Parathyroid adenoma (tissue), 2 donors: Measurements from ENCODE around the gene NFIB.

ENCODE experiments used
- H2AFZ ChIP-seq: fragments of 300-600 bp; sonication (generic); one replicate; pipeline ENCODE4 v1.7.0; 2017; ENCODE audit warnings: antibody characterized with exemption, mild to moderate bottlenecking
- H3K27ac ChIP-seq: fragments of 300-600 bp; sonication (generic); one replicate; pipeline ENCODE4 v1.7.0; 2017
- H3K27me3 ChIP-seq: fragments of 300-600 bp; sonication (generic); one replicate; pipeline ENCODE4 v1.7.0; 2017; ENCODE audit warnings: low read length; ENCODE audit not compliant: control insufficient read depth, insufficient read depth
- H3K36me3 ChIP-seq: fragments of 300-600 bp; sonication (generic); one replicate; pipeline ENCODE4 v1.7.0; 2017; ENCODE audit warnings: low read length; ENCODE audit not compliant: control insufficient read depth, insufficient read depth
- H3K4me1 ChIP-seq: fragments of 300-600 bp; sonication (generic); one replicate; pipeline ENCODE4 v1.7.0; 2017; ENCODE audit warnings: control low read depth
- H3K4me2 ChIP-seq: fragments of 300-600 bp; sonication (generic); one replicate; pipeline ENCODE4 v1.7.0; 2017; ENCODE audit warnings: low read length
- H3K4me3 ChIP-seq: fragments of 300-600 bp; sonication (generic); one replicate; pipeline ENCODE4 v1.7.0; 2017; ENCODE audit warnings: low read depth, low read length
- H3K79me2 ChIP-seq: fragments of 300-600 bp; sonication (generic); one replicate; pipeline ENCODE4 v1.7.0; 2017; ENCODE audit warnings: control low read depth
- H3K9ac ChIP-seq: fragments of 300-600 bp; sonication (generic); one replicate; pipeline ENCODE4 v1.7.0; 2017; ENCODE audit warnings: mild to moderate bottlenecking
- H3K9me3 ChIP-seq: fragments of 300-600 bp; sonication (generic); one replicate; pipeline ENCODE4 v1.7.0; 2017; ENCODE audit warnings: low read length; ENCODE audit not compliant: control insufficient read depth
- CTCF ChIP-seq: fragments of 300-600 bp; sonication (generic); IDR thresholded peaks from one replicate; pipeline ENCODE4 v1.7.0; 2017; ENCODE audit warnings: antibody characterized with exemption, mild to moderate bottlenecking
- donor health status: primary hyperparathyroidism.

The NFIB gene

GRCh38 chr9:14066032-14066431 lies 247.9 kb downstream of the NFIB start:
- Histone ChIP-seq H3K4me2 (no peak overlapping the region), H3K9ac (no peak overlapping the region), H2AFZ (no peak overlapping the region), H3K36me3 (no peaks in the 10 kb centered on the region), H3K4me3 (no peak overlapping the region), H3K4me1 (no peaks in the 10 kb centered on the region), H3K27me3 (no peaks in the 10 kb centered on the region), H3K9me3 (no peaks in the 10 kb centered on the region), H3K27ac (no peak overlapping the region), H3K79me2 (no peaks in the 10 kb centered on the region)
- TF ChIP-seq CTCF = no peak

GRCh38 chr9:14064940-14065339 lies 249.0 kb downstream of the NFIB start:
- TF ChIP-seq CTCF = no peak
- Histone ChIP-seq H3K4me2 (no peak overlapping the region), H3K27ac (no peak overlapping the region), H3K36me3 (no peaks in the 10 kb centered on the region), H3K79me2 (no peaks in the 10 kb centered on the region), H3K27me3 (no peaks in the 10 kb centered on the region), H3K4me3 (no peak overlapping the region), H3K4me1 (no peaks in the 10 kb centered on the region), H3K9ac (no peak overlapping the region), H3K9me3 (no peaks in the 10 kb centered on the region), H2AFZ (no peak overlapping the region)

- TF ChIP-seq CTCF = no peak
- H3K4me3 ChIP-seq = no peak overlapping the region
- no peak overlapping the region for H3K9ac ChIP-seq
- no peak overlapping the region for H2AFZ ChIP-seq
- H3K4me1 ChIP-seq = no peaks in the 10 kb centered on the region
- no peaks in the 10 kb centered on the region for H3K9me3 ChIP-seq
- H3K36me3 ChIP-seq = no peaks in the 10 kb centered on the region
- H3K27ac ChIP-seq = no peak overlapping the region
- H3K79me2 ChIP-seq = no peaks in the 10 kb centered on the region
- H3K27me3 ChIP-seq = no peaks in the 10 kb centered on the region
- no peak overlapping the region for H3K4me2 ChIP-seq
Measured at GRCh38 chr9:14063756-14064155, 250.2 kb downstream of the NFIB start.

GRCh38 chr9:14062586-14063221 lies 251.2 kb downstream of the NFIB start:
- H3K36me3 ChIP-seq = no peaks in the 10 kb centered on the region
- H3K9ac ChIP-seq = no peak overlapping the region
- no peaks in the 10 kb centered on the region for H3K79me2 ChIP-seq
- no peak overlapping the region for H2AFZ ChIP-seq
- no peak overlapping the region for H3K27ac ChIP-seq
- H3K4me1 ChIP-seq = no peaks in the 10 kb centered on the region
- no peaks in the 10 kb centered on the region for H3K9me3 ChIP-seq
- H3K4me2 ChIP-seq = no peak overlapping the region
- no peaks in the 10 kb centered on the region for H3K27me3 ChIP-seq
- H3K4me3 ChIP-seq = no peak overlapping the region
- no peak for TF ChIP-seq CTCF

GRCh38 chr9:14061936-14062585 lies 251.9 kb downstream of the NFIB start:
- Histone ChIP-seq H3K79me2 (no peaks in the 10 kb centered on the region), H3K27me3 (no peaks in the 10 kb centered on the region), H3K4me3 (no peak overlapping the region), H3K36me3 (no peaks in the 10 kb centered on the region), H2AFZ (no peak overlapping the region), H3K4me1 (no peaks in the 10 kb centered on the region), H3K9me3 (no peaks in the 10 kb centered on the region), H3K4me2 (no peak overlapping the region), H3K27ac (no peak overlapping the region), H3K9ac (no peak overlapping the region)
- no peak for TF ChIP-seq CTCF
